Measurements from ENCODE around the gene USP13. TPM values are rescaled to one million over a fixed set of nuclear protein-coding genes. Genes with fewer than 3 reads are reported as not detected.
A peak's percentile ranks its signal among the peaks of the same experiment; 100 is the strongest.

The USP13 gene
- 1 to 10 TPM; 2.4 to 5.6 (median 3.0) TPM for total RNA-seq
- total RNA-seq (2013) = 7.0 TPM

- ATAC-seq (peak; percentile 54 to 70 (median 63)), DNase-seq (peak; percentile 29 to 80)
- Mint-ChIP-seq H3K9me3 (no peaks in the 10 kb centered on the region), H3K27ac (peak within 1 kb of the TSS; percentile 53 to 87), H3K27me3 (ENCODE audit: low read depth in 2 of 2) (peaks cover 0 to 11% of the 10 kb centered on the region in 2 donors), H3K4me3 (peak within 1 kb of the TSS; percentile 96), H3K36me3 (no peaks in the 10 kb centered on the region), H3K4me1 (peaks cover 17 to 28% of the 10 kb centered on the region in 2 donors)
- intact Hi-C loops (cut with micrococcal nuclease) = no loop called here
- Histone ChIP-seq H3K9me3 (ENCODE audit: control insufficient read depth, insufficient read depth, low read length) (no peaks in the 10 kb centered on the region), H3K4me3 (ENCODE audit: low read length) (peak within 1 kb of the TSS; percentile 88), H3K36me3 (ENCODE audit: control insufficient read depth, insufficient read depth, low read length) (no peaks in the 10 kb centered on the region), H3K27ac (ENCODE audit: low read length) (peak within 1 kb of the TSS; percentile 55), H3K27me3 (ENCODE audit: control insufficient read depth, insufficient read depth, low read length) (no peaks in the 10 kb centered on the region), H3K4me1 (ENCODE audit: control insufficient read depth, insufficient read depth, low read length) (peaks cover 16% of the 10 kb centered on the region)
- under 1% methylated on average over 56 of the region's 56 CpGs for WGBS (ENCODE audit: insufficient coverage)
- TF ChIP-seq CTCF (IDR thresholded peaks at IDR 0.05) = no peak
These were observed at the start of gene USP13 for GRCh38 chr3:179652447-179653095. TSS of gene USP13 (plus strand) at chr3:179653040. CDS start at chr3:179653226, 186 bp downstream.

GRCh38 chr3:179603321-179603720 lies 49.5 kb upstream of the USP13 start:
- intact Hi-C loops (cut with micrococcal nuclease) = no loop called here
- no peak for TF ChIP-seq CTCF (IDR thresholded peaks at IDR 0.05)
- H3K36me3 Mint-ChIP-seq = peaks cover 12% of the 10 kb centered on the region

GRCh38 chr3:179603831-179604230 lies 49.0 kb upstream of the USP13 start:
- peaks cover 12% of the 10 kb centered on the region for H3K36me3 Mint-ChIP-seq
- no peaks in the 10 kb centered on the region for H3K27me3 Mint-ChIP-seq (ENCODE audit: low read depth in 2 of 2)
- peak overlapping the region; percentile 100 for H3K4me3 Mint-ChIP-seq
- Histone ChIP-seq H3K9me3 (ENCODE audit: control insufficient read depth, insufficient read depth, low read length) (no peaks in the 10 kb centered on the region), H3K27me3 (ENCODE audit: control insufficient read depth, insufficient read depth, low read length) (no peaks in the 10 kb centered on the region), H3K4me3 (ENCODE audit: low read length) (peak overlapping the region; percentile 60), H3K27ac (ENCODE audit: low read length) (peak overlapping the region; percentile 81), H3K36me3 (ENCODE audit: control insufficient read depth, insufficient read depth, low read length) (peaks cover 25% of the 10 kb centered on the region), H3K4me1 (ENCODE audit: control insufficient read depth, insufficient read depth, low read length) (peaks cover 18% of the 10 kb centered on the region)
- 0% methylated on average over 1 of the region's 3 CpGs for WGBS (ENCODE audit: insufficient coverage)
- no peak for TF ChIP-seq CTCF (IDR thresholded peaks at IDR 0.05)
- peak overlapping the region; percentile 99 to 100 for H3K27ac Mint-ChIP-seq
- ATAC-seq (no peak), DNase-seq (no peak)
- intact Hi-C loops (cut with micrococcal nuclease) = loop anchor here (1.0 to 2.0 kb wide), 3 partner anchors 257 to 999 kb away; partner anchors contain the start of genes MFN1, PIK3CA and TTC14
- no peaks in the 10 kb centered on the region for H3K9me3 Mint-ChIP-seq
- H3K4me1 Mint-ChIP-seq = peaks cover 14 to 41% of the 10 kb centered on the region in 2 donors

More at GRCh38 chr3:179603321-179603720, 49.5 kb upstream of the USP13 start:
- Mint-ChIP-seq H3K4me1 (peaks cover 13 to 38% of the 10 kb centered on the region in 2 donors), H3K27me3 (ENCODE audit: low read depth in 2 of 2) (no peaks in the 10 kb centered on the region), H3K9me3 (no peaks in the 10 kb centered on the region), H3K27ac (peak overlapping the region; percentile 99 to 100), H3K4me3 (peak overlapping the region; percentile 100)
- H3K27ac ChIP-seq (ENCODE audit: low read length) = no peak overlapping the region
- no peaks in the 10 kb centered on the region for H3K9me3 ChIP-seq (ENCODE audit: control insufficient read depth, insufficient read depth, low read length)
- DNase-seq = no peak
- H3K36me3 ChIP-seq (ENCODE audit: control insufficient read depth, insufficient read depth, low read length) = peaks cover 29% of the 10 kb centered on the region
- H3K4me3 ChIP-seq (ENCODE audit: low read length) = no peak overlapping the region
- ATAC-seq = no peak
- H3K4me1 ChIP-seq (ENCODE audit: control insufficient read depth, insufficient read depth, low read length) = peaks cover 18% of the 10 kb centered on the region
- H3K27me3 ChIP-seq (ENCODE audit: control insufficient read depth, insufficient read depth, low read length) = no peaks in the 10 kb centered on the region
- 93% methylated on average over 4 of the region's 4 CpGs for WGBS (ENCODE audit: insufficient coverage)
